Neural cell (in vitro differentiated cells): ENCODE measurements around the gene DGKI. TPM values are rescaled to one million over a fixed set of nuclear protein-coding genes. Genes with fewer than 3 reads are reported as not detected.

Source experiments
- H2AFZ ChIP-seq: fragments of 200-600, 300-800 bp; sonication (generic), shearing (Covaris generic); 2 replicates; pipeline ENCODE4 v1.6.0; 2014; ENCODE audit warnings: low read depth, mild to moderate bottlenecking, antibody characterized with exemption, low read length, moderate library complexity
- H3F3A ChIP-seq: fragments of 200-600 bp; shearing (Covaris generic); 2 replicates; pipeline ENCODE4 v1.6.1; 2016; ENCODE audit warnings: mild to moderate bottlenecking, moderate library complexity, mixed read lengths, antibody characterized with exemption, low read length; ENCODE audit not compliant: insufficient read depth, poor library complexity, severe bottlenecking
- H3K27ac ChIP-seq: fragments of 200-600, 300-800 bp; sonication (generic), shearing (Covaris generic); 2 replicates; pipeline ENCODE4 v1.5.1; 2014; ENCODE audit warnings: mild to moderate bottlenecking, low read length, moderate library complexity
- H3K27me3 ChIP-seq: fragments of 300-800, 200-600 bp; sonication (generic), shearing (Covaris generic); 2 replicates; pipeline ENCODE4 v1.6.0; 2014; ENCODE audit warnings: mild to moderate bottlenecking, low read depth, low read length, moderate library complexity; ENCODE audit not compliant: insufficient read depth
- H3K36me3 ChIP-seq: fragments of 300-800, 200-600 bp; sonication (generic), shearing (Covaris generic); 2 replicates; pipeline ENCODE4 v1.5.1; 2014; ENCODE audit warnings: mild to moderate bottlenecking, antibody characterized with exemption, low read length, moderate library complexity; ENCODE audit not compliant: insufficient read depth
- H3K4me2 ChIP-seq: fragments of 300-800, 200-600 bp; sonication (generic), shearing (Covaris generic); 2 replicates; pipeline ENCODE4 v1.6.0; 2014; ENCODE audit warnings: mild to moderate bottlenecking, low read length
- H3K4me3 ChIP-seq: fragments of 300-800, 200-600 bp; sonication (generic), shearing (Covaris generic); 2 replicates; pipeline ENCODE4 v1.5.1; 2014; ENCODE audit warnings: mild to moderate bottlenecking, low read length, moderate library complexity
- H3K79me2 ChIP-seq: fragments of 200-600 bp; shearing (Covaris generic); replicated peaks from 2 replicates; pipeline ENCODE4 v1.6.0; 2014; ENCODE audit warnings: mild to moderate bottlenecking, low read length, moderate library complexity; ENCODE audit not compliant: insufficient read depth
- H3K9ac ChIP-seq: fragments of 300-800, 200-600 bp; sonication (generic), shearing (Covaris generic); 2 replicates; pipeline ENCODE4 v1.6.1; 2016; ENCODE audit warnings: mild to moderate bottlenecking, low read length, mixed read lengths
- H3K9me2 ChIP-seq: fragments of 200-600 bp; shearing (Covaris generic); 2 replicates; pipeline ENCODE4 v1.6.1; 2016; ENCODE audit warnings: mild to moderate bottlenecking, low read length, mixed read lengths; ENCODE audit not compliant: insufficient read depth
- H3K9me3 ChIP-seq: fragments of 200-600, 300-800 bp; sonication (generic), shearing (Covaris generic); 2 replicates; pipeline ENCODE4 v1.6.1; 2016; ENCODE audit warnings: mild to moderate bottlenecking, mixed run types, low read length, moderate library complexity, mixed read lengths
- H4K20me1 ChIP-seq: fragments of 200-600 bp; shearing (Covaris generic); 2 replicates; pipeline ENCODE4 v1.6.1; 2016; ENCODE audit warnings: mild to moderate bottlenecking, mixed run types; ENCODE audit not compliant: insufficient read depth
- CTCF ChIP-seq: fragments of 450-650 bp; IDR thresholded peaks from 2 replicates; pipeline ENCODE4 v1.5.1; 2014; ENCODE audit warnings: antibody characterized with exemption, mild to moderate bottlenecking, moderate library complexity; ENCODE audit not compliant: poor library complexity, severe bottlenecking
- EP300 ChIP-seq: fragments of 450-650 bp; conservative IDR thresholded peaks from 2 replicates; pipeline ENCODE4 v1.6.1; 2014; ENCODE audit warnings: antibody characterized with exemption, mild to moderate bottlenecking, moderate library complexity; ENCODE audit not compliant: poor library complexity, severe bottlenecking
- EZH2 ChIP-seq: fragments of 200-600, 300-800 bp; shearing (Covaris generic), sonication (generic); IDR thresholded peaks from 2 replicates; pipeline ENCODE4 v1.6.1; 2014; ENCODE audit warnings: antibody characterized with exemption, low read length, borderline replicate concordance, mild to moderate bottlenecking; ENCODE audit not compliant: insufficient read depth, poor library complexity, severe bottlenecking
- MXI1 ChIP-seq: fragments of 450-650 bp; conservative IDR thresholded peaks from 2 replicates; pipeline ENCODE4 v1.6.1; 2014; ENCODE audit warnings: antibody characterized with exemption, mild to moderate bottlenecking; ENCODE audit not compliant: poor library complexity, severe bottlenecking
- POLR2AphosphoS5 ChIP-seq: IDR thresholded peaks from 2 replicates; pipeline ENCODE4 v1.6.1; 2012
- RAD21 ChIP-seq: fragments of 450-650 bp; conservative IDR thresholded peaks from 2 replicates; pipeline ENCODE4 v1.6.1; 2014; ENCODE audit warnings: antibody characterized with exemption, mild to moderate bottlenecking, moderate library complexity
- REST ChIP-seq: IDR thresholded peaks from 2 replicates; pipeline ENCODE4 v1.6.1; 2012; ENCODE audit warnings: borderline replicate concordance
- SMC3 ChIP-seq: fragments of 450-650 bp; conservative IDR thresholded peaks from 2 replicates; pipeline ENCODE4 v1.6.1; 2014; ENCODE audit warnings: antibody characterized with exemption, mild to moderate bottlenecking, moderate library complexity; ENCODE audit not compliant: poor library complexity
- TAF1 ChIP-seq: IDR thresholded peaks from 2 replicates; pipeline ENCODE4 v1.6.1; 2012; ENCODE audit warnings: low read depth
- polyA plus RNA-seq: library from polyadenylated mRNA; depleted of rRNA; stranded (reverse); fragments of >200 nt; gene quantifications from 2 replicates; pipeline ENCODE4 v1.2.3, GENCODE V29; 2014

DGKI gene
- polyA plus RNA-seq, 1 donor from 2014 or later, result 15.8 TPM

GRCh38 chr7:137601642-137602041, 245.1 kb downstream of the DGKI start:
- Histone ChIP-seq H4K20me1 (no peaks in the 10 kb centered on the region), H3K9ac (no peak overlapping the region), H3K4me2 (no peak overlapping the region), H3K9me2 (no peaks in the 10 kb centered on the region), H3K79me2 (no peaks in the 10 kb centered on the region), H3K4me3 (no peak overlapping the region), H2AFZ (no peak overlapping the region), H3F3A (no peaks in the 10 kb centered on the region), H3K36me3 (no peaks in the 10 kb centered on the region), H3K9me3 (no peaks in the 10 kb centered on the region), H3K27me3 (no peaks in the 10 kb centered on the region), H3K27ac (no peak overlapping the region)
- no peak for TF ChIP-seq MXI1
- TF ChIP-seq CTCF, result no peak
- TF ChIP-seq POLR2AphosphoS5, result no peak
- no peak for TF ChIP-seq TAF1
- TF ChIP-seq REST, result no peak
- TF ChIP-seq SMC3, result no peak
- no peak for TF ChIP-seq EZH2
- no peak for TF ChIP-seq RAD21

- no peaks in the 10 kb centered on the region for H3K36me3 ChIP-seq
- H3F3A ChIP-seq, result no peaks in the 10 kb centered on the region
- H3K9me3 ChIP-seq, result no peaks in the 10 kb centered on the region
- H3K27me3 ChIP-seq, result no peaks in the 10 kb centered on the region
- TF ChIP-seq CTCF (no peak), MXI1 (no peak), RAD21 (no peak), TAF1 (no peak), POLR2AphosphoS5 (no peak), SMC3 (no peak), EP300 (no peak), REST (no peak), EZH2 (no peak)
- H3K4me2 ChIP-seq, result no peak overlapping the region
- no peaks in the 10 kb centered on the region for H3K9me2 ChIP-seq
- no peaks in the 10 kb centered on the region for H3K79me2 ChIP-seq
- no peak overlapping the region for H3K9ac ChIP-seq
- no peaks in the 10 kb centered on the region for H4K20me1 ChIP-seq
- H3K4me3 ChIP-seq, result no peak overlapping the region
- H3K27ac ChIP-seq, result no peak overlapping the region
- H2AFZ ChIP-seq, result no peak overlapping the region
These were observed 248.9 kb downstream of the DGKI start for GRCh38 chr7:137597856-137598255.
